Measurements from ENCODE around the gene SF3B4.
A peak's percentile ranks its signal among the peaks of the same experiment; 100 is the strongest.
"Not testable (repeated sequence)": the region's sequence is repeated elsewhere in the genome, so short reads cannot be mapped to it uniquely, and the experiment has no call there.

Gene SF3B4

GRCh38 chr1:149887456-149888246, 40.0 kb downstream of the SF3B4 start:
- H3K36me3 ChIP-seq (ENCODE audit: insufficient read depth, low read length), result no peaks in the 10 kb centered on the region
- H3K9me3 ChIP-seq (ENCODE audit: control insufficient read depth, insufficient read depth, low read length), result no peaks in the 10 kb centered on the region
- peak overlapping the region; percentile 84 for H3K9ac ChIP-seq (ENCODE audit: low read depth, low read length)
- H3K4me1 ChIP-seq (ENCODE audit: insufficient read depth, low read length), result 0 out of 2 replicates have a peak, but pooled peaks cover 7% of the 10 kb centered on the region

GRCh38 chr1:149887196-149887455, 40.5 kb downstream of the SF3B4 start:
- H3K9me3 ChIP-seq (ENCODE audit: control insufficient read depth, insufficient read depth, low read length); H3K4me1 ChIP-seq (ENCODE audit: insufficient read depth, low read length); H3K36me3 ChIP-seq (ENCODE audit: insufficient read depth, low read length): not testable (repeated sequence)
- peak overlapping the region; percentile 84 for H3K9ac ChIP-seq (ENCODE audit: low read depth, low read length)

- Histone ChIP-seq H3K9me3 (ENCODE audit: control insufficient read depth, insufficient read depth, low read length) (no peaks in the 10 kb centered on the region), H3K36me3 (ENCODE audit: insufficient read depth, low read length) (no peaks in the 10 kb centered on the region), H3K4me1 (ENCODE audit: insufficient read depth, low read length) (0 out of 2 replicates have a peak, but pooled peaks cover 7% of the 10 kb centered on the region), H3K9ac (ENCODE audit: low read depth, low read length) (peak overlapping the region; percentile 84)
Measured at GRCh38 chr1:149886396-149887195, 41.0 kb downstream of the SF3B4 start.

- not testable (repeated sequence) for H3K36me3 ChIP-seq (ENCODE audit: insufficient read depth, low read length); H3K9me3 ChIP-seq (ENCODE audit: control insufficient read depth, insufficient read depth, low read length); H3K4me1 ChIP-seq (ENCODE audit: insufficient read depth, low read length)
- H3K9ac ChIP-seq (ENCODE audit: low read depth, low read length), result peak overlapping the region; percentile 84
Measured at GRCh38 chr1:149886121-149886395, 41.5 kb downstream of the SF3B4 start.

GRCh38 chr1:149885339-149886120, 42.1 kb downstream of the SF3B4 start:
- Histone ChIP-seq H3K36me3 (ENCODE audit: insufficient read depth, low read length) (no peaks in the 10 kb centered on the region), H3K4me1 (ENCODE audit: insufficient read depth, low read length) (0 out of 2 replicates have a peak, but pooled peaks cover 7% of the 10 kb centered on the region), H3K9me3 (ENCODE audit: control insufficient read depth, insufficient read depth, low read length) (no peaks in the 10 kb centered on the region), H3K9ac (ENCODE audit: low read depth, low read length) (peak overlapping the region; percentile 84)

GRCh38 chr1:149884433-149885338, 42.9 kb downstream of the SF3B4 start:
- Histone ChIP-seq H3K9ac (ENCODE audit: low read depth, low read length) (peak overlapping the region; percentile 84), H3K36me3 (ENCODE audit: insufficient read depth, low read length) (no peaks in the 10 kb centered on the region), H3K9me3 (ENCODE audit: control insufficient read depth, insufficient read depth, low read length) (no peaks in the 10 kb centered on the region), H3K4me1 (ENCODE audit: insufficient read depth, low read length) (0 out of 2 replicates have a peak, but pooled peaks cover 7% of the 10 kb centered on the region)

GRCh38 chr1:149883598-149884247, 43.9 kb downstream of the SF3B4 start:
- no peaks in the 10 kb centered on the region for H3K36me3 ChIP-seq (ENCODE audit: insufficient read depth, low read length)
- H3K9ac ChIP-seq (ENCODE audit: low read depth, low read length), result no peak overlapping the region
- no peaks in the 10 kb centered on the region for H3K9me3 ChIP-seq (ENCODE audit: control insufficient read depth, insufficient read depth, low read length)
- H3K4me1 ChIP-seq (ENCODE audit: insufficient read depth, low read length), result 0 out of 2 replicates have a peak, but pooled peaks cover 7% of the 10 kb centered on the region

GRCh38 chr1:149881876-149882275, 45.7 kb downstream of the SF3B4 start:
- no peaks in the 10 kb centered on the region for H3K9me3 ChIP-seq (ENCODE audit: control insufficient read depth, insufficient read depth, low read length)
- no peak overlapping the region for H3K9ac ChIP-seq (ENCODE audit: low read depth, low read length)
- H3K36me3 ChIP-seq (ENCODE audit: insufficient read depth, low read length), result no peaks in the 10 kb centered on the region
- H3K4me1 ChIP-seq (ENCODE audit: insufficient read depth, low read length), result 0 out of 2 replicates have a peak, but pooled peaks cover 7% of the 10 kb centered on the region

GRCh38 chr1:149879556-149879955, 48.0 kb downstream of the SF3B4 start:
- Histone ChIP-seq H3K36me3 (ENCODE audit: insufficient read depth, low read length) (no peaks in the 10 kb centered on the region), H3K9ac (ENCODE audit: low read depth, low read length) (no peak overlapping the region), H3K9me3 (ENCODE audit: control insufficient read depth, insufficient read depth, low read length) (no peaks in the 10 kb centered on the region), H3K4me1 (ENCODE audit: insufficient read depth, low read length) (0 out of 2 replicates have a peak, but pooled peaks cover 4% of the 10 kb centered on the region)

GRCh38 chr1:149877211-149877946, 50.2 kb downstream of the SF3B4 start:
- Histone ChIP-seq H3K9me3 (ENCODE audit: control insufficient read depth, insufficient read depth, low read length) (no peaks in the 10 kb centered on the region), H3K36me3 (ENCODE audit: insufficient read depth, low read length) (no peaks in the 10 kb centered on the region), H3K9ac (ENCODE audit: low read depth, low read length) (no peak overlapping the region), H3K4me1 (ENCODE audit: insufficient read depth, low read length) (no peaks in the 10 kb centered on the region)
